ENCODE data around the gene OTOGL.

Gene OTOGL, protein sequence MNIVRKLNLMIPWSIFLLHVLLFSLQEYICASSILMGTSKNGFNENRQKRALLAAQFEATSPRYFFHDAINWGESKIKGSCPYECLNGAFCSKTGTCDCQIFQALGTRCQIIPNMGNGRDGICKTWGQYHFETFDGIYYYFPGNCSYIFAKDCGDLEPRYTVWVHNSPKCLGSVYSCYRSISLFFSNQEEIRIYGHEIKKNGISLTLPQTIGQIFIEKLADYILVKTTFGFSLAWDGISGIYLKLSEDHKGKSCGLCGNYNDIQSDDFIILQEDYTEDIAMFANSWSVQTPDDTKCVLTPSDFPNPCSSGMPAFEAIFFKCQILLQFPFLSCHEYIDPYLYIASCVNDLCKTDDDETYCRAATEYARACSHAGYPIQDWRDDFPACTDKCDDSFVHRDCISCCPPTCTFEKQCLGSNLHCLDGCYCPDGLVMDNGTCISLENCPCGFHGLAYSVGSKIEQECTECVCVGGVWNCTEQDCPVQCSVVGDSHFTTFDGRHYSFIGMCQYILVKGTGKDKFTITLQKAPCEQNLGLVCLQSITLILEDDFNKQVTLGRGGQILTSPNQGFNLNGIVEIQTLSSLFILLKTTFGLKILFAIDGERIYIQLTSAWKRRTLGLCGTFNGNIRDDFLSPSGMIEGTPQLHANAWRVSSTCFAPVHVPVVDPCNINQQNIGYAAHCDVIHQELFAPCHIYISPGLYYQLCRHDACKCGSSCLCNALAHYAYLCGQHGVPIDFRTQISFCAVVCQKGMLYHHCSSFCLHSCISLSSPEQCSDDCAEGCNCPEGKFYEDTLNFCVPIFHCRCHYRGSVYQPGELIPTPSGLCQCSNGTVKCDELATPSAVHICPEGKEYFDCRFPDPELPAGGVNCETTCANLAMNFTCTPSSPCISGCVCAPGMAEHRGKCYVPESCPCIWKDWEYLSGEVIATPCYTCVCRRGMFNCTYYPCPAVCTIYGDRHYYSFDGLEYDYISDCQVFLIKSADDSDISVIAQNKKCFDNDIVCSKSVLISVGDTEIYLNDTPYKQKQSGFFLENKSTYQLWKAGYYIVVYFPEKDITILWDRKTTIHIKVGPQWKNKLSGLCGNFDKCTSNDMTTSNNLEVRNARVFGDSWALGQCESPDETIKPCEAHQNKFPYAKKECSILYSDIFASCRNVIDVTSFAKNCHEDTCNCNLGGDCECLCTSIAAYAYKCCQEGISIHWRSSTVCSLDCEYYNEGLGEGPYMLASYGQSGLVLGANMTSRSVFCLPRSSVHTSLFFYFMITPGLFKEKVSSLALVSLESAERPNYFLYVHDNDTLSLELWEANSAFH (N-terminal part only)

DNA sequence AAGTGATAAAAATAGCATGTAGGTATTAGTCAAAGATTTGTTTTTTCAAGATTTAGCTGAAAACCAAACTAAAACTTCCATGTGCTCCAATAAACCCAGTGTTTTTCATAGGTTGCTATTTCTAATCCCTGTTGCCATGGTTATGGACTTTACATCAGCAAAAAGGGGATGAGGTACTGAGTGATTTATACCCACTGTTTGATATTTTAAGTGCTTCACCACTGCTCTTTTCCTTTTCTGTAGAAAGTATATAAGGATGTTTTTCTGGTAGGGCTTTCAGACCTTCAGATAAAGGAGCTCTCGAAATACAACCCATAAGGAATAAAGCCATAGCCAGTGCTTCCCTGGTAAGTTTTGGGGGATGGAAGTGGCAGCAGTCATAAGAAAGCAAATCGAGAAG is at the start of gene OTOGL:
Gene OTOGL, plus strand, starts transcription at position 279 of the 400 bp plus-strand sequence. CDS start 109,895 bp downstream, outside the sequence.
- ChIA-PET POLR2A (no interaction called here), CTCF (interaction anchor here (1.1 to 1.2 kb wide), 2 partner anchors 10 to 552 kb away, joined by 3 to 5 read pairs; no protein-coding TSS in a partner anchor)
- TF ChIP-seq, protein P1, sequence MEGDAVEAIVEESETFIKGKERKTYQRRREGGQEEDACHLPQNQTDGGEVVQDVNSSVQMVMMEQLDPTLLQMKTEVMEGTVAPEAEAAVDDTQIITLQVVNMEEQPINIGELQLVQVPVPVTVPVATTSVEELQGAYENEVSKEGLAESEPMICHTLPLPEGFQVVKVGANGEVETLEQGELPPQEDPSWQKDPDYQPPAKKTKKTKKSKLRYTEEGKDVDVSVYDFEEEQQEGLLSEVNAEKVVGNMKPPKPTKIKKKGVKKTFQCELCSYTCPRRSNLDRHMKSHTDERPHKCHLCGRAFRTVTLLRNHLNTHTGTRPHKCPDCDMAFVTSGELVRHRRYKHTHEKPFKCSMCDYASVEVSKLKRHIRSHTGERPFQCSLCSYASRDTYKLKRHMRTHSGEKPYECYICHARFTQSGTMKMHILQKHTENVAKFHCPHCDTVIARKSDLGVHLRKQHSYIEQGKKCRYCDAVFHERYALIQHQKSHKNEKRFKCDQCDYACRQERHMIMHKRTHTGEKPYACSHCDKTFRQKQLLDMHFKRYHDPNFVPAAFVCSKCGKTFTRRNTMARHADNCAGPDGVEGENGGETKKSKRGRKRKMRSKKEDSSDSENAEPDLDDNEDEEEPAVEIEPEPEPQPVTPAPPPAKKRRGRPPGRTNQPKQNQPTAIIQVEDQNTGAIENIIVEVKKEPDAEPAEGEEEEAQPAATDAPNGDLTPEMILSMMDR (IDR thresholded peaks at IDR 0.05; ENCODE audit: control extremely low read depth, extremely low read depth, low read depth, missing control alignments), result no peak
- DNase-seq (ENCODE audit: extremely low spot score), result no peak

DNA sequence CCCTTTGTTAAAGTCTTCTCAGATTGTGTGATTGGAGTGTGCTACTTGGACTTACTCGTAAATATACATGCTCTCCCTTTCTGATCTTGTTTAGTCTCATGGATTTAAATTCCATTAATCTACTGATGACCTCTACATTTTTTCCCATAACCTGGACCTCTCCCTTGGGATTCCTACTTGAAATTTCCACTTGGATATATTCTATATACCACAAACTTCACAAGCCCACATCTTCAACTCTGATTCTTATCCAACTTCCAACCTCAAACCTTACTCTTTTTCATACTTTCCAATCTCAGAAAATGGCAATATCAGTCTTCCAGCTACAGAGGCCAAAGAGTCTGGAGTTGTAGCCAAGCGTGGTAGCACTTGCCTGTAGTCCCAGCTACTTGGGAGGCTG is 49.1 kb upstream of the OTOGL start:
- CTCF ChIA-PET, result interaction anchor here (1.4 to 1.5 kb wide), 2 partner anchors 11 to 13 kb away, joined by 3 to 5 read pairs; no protein-coding TSS in a partner anchor
- POLR2A ChIA-PET, result no interaction called here
- TF ChIP-seq, protein P1 (IDR thresholded peaks at IDR 0.05; ENCODE audit: control extremely low read depth, extremely low read depth, low read depth, missing control alignments), result no peak
- DNase-seq (ENCODE audit: extremely low spot score), result no peak

DNA sequence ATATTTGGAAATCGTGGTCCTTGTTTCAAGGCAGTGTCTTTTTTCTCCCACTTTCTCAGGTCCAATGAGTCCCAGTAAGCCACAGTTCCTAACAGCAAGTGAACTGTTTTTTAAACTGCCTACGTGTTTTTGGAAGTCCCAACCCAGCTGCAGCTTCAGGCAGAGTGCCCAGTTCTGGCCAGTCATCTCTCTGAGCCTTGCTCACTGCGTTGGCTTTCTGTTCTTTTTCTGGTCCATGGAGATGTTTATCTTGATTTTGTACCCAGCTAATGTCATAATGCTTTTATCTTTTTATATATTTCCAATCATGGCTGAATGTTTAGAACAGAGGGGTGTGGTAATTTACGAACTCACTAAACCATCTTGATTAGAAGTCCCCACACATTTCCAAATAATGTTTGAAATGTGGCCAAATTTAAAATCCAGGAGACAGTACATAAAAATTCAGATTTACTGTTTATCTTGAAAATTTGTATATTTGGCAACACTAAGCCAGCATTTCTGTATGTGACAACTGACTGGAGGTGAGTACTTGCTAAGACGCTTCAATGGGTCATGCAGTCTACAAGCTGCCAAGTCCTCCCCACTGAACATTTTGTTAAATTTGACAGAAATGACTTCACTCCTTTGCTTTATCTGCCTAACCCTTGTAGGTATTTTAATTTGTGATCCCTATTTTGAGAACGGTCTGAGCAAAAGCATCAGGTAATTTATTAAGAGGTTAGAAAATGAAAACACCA is 46.1 kb upstream of the OTOGL start:
- CTCF ChIA-PET, result no interaction called here
- TF ChIP-seq, protein P1 (IDR thresholded peaks at IDR 0.05; ENCODE audit: control extremely low read depth, extremely low read depth, low read depth, missing control alignments), result no peak
- POLR2A ChIA-PET, result no interaction called here
- no peak for DNase-seq (ENCODE audit: extremely low spot score)

DNA sequence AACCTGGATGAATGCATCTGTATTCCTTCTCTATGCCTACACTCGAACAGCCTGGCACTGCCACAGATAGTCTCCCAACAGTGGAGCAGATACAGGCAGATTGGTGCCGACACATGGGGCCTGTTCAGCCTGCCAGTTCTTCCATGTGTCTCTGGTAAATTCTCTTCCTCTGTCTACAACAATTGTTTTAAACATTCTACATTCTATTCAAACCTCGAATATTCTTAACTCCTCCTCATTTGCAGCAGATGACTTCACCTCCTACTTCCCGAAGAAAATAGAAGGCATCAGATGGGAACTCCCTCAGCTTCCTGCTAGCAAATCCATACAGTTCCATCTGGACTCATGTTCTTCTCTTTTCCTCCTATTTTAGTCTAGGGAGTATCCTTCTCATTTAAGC is 43.1 kb upstream of the OTOGL start:
- CTCF ChIA-PET, result interaction anchor here (1.3 kb wide), 1 partner anchor 10 kb away, joined by 4 read pairs; no protein-coding TSS in a partner anchor
- no peak for DNase-seq (ENCODE audit: extremely low spot score)
- POLR2A ChIA-PET, result no interaction called here
- TF ChIP-seq, protein P1 (IDR thresholded peaks at IDR 0.05; ENCODE audit: control extremely low read depth, extremely low read depth, low read depth, missing control alignments), result no peak

DNA sequence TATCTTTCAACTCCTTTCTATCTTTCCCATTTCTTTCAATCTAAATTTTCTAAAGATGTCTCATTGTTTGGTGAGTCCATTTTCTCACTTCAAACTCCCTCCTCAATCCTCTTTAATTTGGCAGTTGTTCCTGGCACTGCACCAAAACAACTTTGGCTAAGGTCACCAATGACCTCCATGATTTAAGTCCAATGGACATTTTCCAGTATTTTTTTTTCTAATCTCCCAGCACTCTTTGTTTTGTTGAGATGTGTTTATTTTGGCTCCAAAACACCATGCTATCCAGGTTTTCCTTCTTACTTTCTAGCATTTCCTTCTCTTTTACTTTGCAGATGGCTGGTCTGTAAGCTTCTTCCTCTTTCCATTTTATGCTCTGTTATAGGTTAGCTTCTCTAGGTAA is 42.5 kb upstream of the OTOGL start:
- ChIA-PET POLR2A (no interaction called here), CTCF (interaction anchor here (1.3 kb wide), 1 partner anchor 11 kb away, joined by 4 read pairs; no protein-coding TSS in a partner anchor)
- no peak for DNase-seq (ENCODE audit: extremely low spot score)
- TF ChIP-seq, protein P1 (IDR thresholded peaks at IDR 0.05; ENCODE audit: control extremely low read depth, extremely low read depth, low read depth, missing control alignments), result no peak
